Body of pancreas (tissue), 4 donors: Measurements from ENCODE around the gene RNASEH1.

ENCODE experiments used
- POLR2A ChIP-seq, 3 donors: fragments of 450-650 bp; IDR thresholded peaks; one replicate each; pipeline ENCODE4 v1.6.1; 2016; ENCODE audit warnings: antibody characterized with exemption in 3 of 3, mild to moderate bottlenecking in 2 of 3
- TF ChIP-seq, protein P1 (sequence below), 7 experiments: fragments of 450-650 bp in 4 of 7; fragments of 200-600 bp in 3 of 7; sonication (generic) in 3 of 7; IDR thresholded peaks; one replicate each; pipeline ENCODE4 v1.5.1; 2016 to 2019; ENCODE audit warnings: antibody characterized with exemption in 7 of 7

DNA sequence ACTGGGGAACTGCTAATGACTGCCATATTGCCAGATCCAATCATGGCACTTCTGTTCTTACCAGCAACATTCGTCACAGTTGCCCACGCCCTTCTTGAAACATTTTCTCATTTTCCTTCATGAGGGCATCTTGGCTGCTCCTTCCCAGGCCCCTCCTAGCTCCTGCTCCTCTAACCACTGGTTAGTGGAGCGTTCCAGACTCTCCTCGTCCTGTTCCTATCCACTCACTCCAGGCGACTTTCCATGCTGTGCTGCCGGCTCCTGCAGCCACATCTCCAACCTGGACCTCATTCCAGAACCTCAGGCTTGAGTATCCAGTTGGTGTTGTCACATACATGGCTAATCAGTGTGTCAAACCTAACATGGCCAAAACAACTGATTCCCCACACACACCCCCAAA lies 37.5 kb downstream of the RNASEH1 start:
- TF ChIP-seq, protein P1, sequence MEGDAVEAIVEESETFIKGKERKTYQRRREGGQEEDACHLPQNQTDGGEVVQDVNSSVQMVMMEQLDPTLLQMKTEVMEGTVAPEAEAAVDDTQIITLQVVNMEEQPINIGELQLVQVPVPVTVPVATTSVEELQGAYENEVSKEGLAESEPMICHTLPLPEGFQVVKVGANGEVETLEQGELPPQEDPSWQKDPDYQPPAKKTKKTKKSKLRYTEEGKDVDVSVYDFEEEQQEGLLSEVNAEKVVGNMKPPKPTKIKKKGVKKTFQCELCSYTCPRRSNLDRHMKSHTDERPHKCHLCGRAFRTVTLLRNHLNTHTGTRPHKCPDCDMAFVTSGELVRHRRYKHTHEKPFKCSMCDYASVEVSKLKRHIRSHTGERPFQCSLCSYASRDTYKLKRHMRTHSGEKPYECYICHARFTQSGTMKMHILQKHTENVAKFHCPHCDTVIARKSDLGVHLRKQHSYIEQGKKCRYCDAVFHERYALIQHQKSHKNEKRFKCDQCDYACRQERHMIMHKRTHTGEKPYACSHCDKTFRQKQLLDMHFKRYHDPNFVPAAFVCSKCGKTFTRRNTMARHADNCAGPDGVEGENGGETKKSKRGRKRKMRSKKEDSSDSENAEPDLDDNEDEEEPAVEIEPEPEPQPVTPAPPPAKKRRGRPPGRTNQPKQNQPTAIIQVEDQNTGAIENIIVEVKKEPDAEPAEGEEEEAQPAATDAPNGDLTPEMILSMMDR (IDR thresholded peaks at IDR 0.05): no peak
- no peak for TF ChIP-seq POLR2A (IDR thresholded peaks at IDR 0.05)
